ENCODE data around the gene CNTN4.

DNA sequence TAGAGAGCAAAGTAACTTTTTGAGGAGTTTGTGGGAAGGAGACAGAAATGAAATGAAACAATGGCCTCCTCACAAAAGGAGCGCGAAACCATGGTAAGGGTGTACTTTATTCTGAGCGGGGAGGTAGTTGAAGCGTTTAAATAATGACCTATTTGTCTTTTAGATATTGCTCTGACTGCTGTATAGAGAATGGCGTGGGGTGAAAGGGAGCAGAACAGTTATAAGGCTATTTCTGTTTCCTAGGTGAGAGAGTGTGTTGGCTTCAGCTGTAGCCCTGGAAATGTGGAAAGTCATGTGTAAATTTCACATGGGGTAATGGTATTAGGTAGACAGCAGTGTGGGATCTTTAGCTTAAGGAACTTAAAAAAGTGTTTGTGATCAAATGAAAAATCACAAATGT, 54.9 kb downstream of the CNTN4 start:
- TF ChIP-seq POLR2AphosphoS5 (IDR thresholded peaks at IDR 0.05; ENCODE audit: borderline replicate concordance, low read depth, low read length) (no peak), EZH2 (IDR thresholded peaks at IDR 0.05) (no peak), FOXP2 (optimal IDR thresholded peaks at IDR 0.05; ENCODE audit: control extremely low read depth, extremely low read length, insufficient read depth) (no peak)

Measured in SK-N-MC (cell line).